Choroid plexus epithelial cell (primary cell): ENCODE measurements around the gene SLC25A15.

ENCODE experiments used
- DNase-seq: peaks from one replicate; pipeline ENCODE4 v3.0.0-alpha.2; 2010; ENCODE audit warnings: low read depth
- H3K4me3 ChIP-seq: 2 replicates; pipeline ENCODE4 v1.5.1; 2011; ENCODE audit warnings: low read depth, mild to moderate bottlenecking, control low read depth, low read length, moderate library complexity
- CTCF ChIP-seq: conservative IDR thresholded peaks from 2 replicates; pipeline ENCODE4 v1.5.1; 2011; ENCODE audit warnings: low read depth, mild to moderate bottlenecking, control low read depth, inconsistent platforms, low read length, moderate library complexity

SLC25A15 gene

DNA sequence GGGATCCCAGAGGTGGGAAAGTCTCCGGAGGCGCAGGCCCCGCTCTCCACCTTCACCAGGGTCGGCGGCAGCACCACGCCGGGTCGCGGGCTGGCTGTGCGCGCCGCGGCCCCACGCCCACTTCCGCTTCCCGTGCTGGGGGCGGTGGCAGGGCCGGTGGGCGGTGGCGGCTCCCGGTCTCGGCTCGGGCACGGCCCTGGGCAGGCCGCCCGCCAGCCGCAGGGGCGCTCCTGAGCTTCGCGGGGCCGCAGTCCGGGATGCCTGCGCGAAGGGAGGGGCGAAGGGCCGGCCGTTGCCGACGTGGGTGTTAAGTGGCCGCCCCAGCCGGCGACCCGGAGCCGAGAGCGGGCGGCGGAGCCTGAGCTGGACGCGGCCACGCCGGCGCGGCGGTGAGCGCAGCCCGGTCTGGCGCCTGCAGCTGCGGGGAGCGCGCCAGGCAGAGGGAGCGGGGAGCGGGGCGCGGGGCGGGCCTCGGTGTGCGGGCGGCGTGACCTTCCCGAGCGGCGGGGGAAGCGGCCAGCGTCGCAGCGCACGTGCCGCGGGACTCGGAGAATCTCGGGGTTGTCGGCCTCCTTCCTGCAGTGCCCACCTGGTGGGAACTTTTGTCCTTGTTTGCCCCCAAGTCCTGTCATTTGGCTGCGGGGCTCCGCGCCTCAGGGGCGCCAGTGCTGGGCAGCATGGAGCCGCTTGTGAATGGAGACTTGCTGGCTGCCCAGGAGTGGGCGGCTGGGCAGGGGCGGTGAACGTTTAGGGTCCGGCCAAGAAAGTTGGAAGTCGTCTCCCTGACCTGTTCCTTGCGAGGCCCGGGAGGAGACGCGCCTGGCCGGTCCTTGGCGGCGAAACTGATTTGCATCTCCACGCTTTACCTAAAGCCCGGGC, at the start of gene SLC25A15:
Gene SLC25A15, plus strand, starts transcription at position 337 of the 879 bp plus-strand sequence. CDS start 3,616 bp downstream, outside the sequence.
- TF ChIP-seq CTCF = no peak
- DNase-seq = peak; percentile 68
- peak within 1 kb of the TSS; percentile 70 for H3K4me3 ChIP-seq

DNA sequence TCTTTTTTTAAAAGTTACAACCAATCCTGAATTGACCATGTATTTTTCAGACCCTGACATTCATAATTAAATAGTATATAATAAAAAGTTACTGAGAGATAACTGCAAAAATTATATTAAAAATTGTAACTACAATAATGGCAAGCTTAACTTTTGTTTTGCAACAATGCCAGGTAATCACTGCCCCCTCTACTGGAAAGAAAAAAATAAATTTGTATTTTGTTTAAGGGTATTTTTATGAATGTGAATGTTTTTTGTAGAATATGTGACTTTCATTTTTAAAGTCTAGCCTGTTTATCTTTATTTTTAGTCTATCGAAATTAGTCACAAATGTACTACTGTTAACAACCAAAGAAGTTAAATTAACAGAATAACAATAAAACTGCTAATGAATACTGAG, 40.1 kb upstream of the SLC25A15 start:
- TF ChIP-seq CTCF = peak; percentile 38
- no peak overlapping the region for H3K4me3 ChIP-seq
- DNase-seq = peak; percentile 6

GRCh38 chr13:40755082-40755700, 34.2 kb upstream of the SLC25A15 start:
- TF ChIP-seq CTCF = no peak
- no peak for DNase-seq
- H3K4me3 ChIP-seq = no peak overlapping the region

DNA sequence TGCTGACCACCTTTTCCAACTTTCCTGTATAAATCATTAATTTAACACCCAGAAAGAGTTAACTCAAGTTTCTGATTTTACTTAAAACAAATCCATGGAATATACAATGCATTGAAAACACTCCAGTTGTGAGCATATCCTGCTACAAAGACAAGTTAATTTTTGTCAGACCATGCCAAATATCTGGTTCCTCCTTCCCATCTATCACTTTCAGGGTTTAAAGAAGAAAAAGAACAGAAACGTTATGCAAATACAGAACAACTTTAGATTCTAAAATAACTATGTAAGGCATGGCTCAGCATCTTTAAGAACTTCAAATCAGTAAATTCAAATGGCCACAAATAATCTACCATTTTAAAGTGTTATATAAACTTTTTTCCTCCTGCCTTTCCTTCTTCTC, 33.4 kb upstream of the SLC25A15 start:
- DNase-seq = no peak
- no peak for TF ChIP-seq CTCF
- no peak overlapping the region for H3K4me3 ChIP-seq

GRCh38 chr13:40758811-40759210, 30.6 kb upstream of the SLC25A15 start:
- H3K4me3 ChIP-seq = no peak overlapping the region
- no peak for DNase-seq
- no peak for TF ChIP-seq CTCF

DNA sequence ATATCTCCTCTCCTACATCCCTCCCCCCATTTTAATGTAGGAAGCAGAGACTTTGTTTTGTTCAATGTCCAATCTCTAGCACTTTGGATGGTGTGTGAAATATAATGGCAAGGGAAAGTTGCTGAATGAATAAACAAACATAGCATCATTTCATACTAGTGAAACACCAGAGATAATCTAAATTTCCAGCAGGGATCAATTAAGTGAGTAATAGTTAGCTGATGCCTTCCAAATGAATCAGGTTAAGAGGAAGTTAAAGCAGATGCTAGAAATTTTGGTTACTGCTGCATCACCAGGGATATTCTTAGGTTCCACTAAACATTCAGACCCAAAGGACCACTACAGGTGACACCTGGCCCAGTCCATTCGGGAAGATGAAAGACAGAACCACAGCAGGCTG, 26.6 kb upstream of the SLC25A15 start:
- no peak for TF ChIP-seq CTCF
- H3K4me3 ChIP-seq = no peak overlapping the region
- no peak for DNase-seq
